Activated gamma-delta T cell (primary cell): Measurements from ENCODE around the gene MRPL20.
"Not testable (repeated sequence)": the region's sequence is repeated elsewhere in the genome, so short reads cannot be mapped to it uniquely, and the experiment has no call there.

Experiments used
- DNase-seq: peaks from one replicate; lab custom pipeline; 2025; lab: John Stamatoyannopoulos, UW

Gene MRPL20

GRCh38 chr1:1385339-1385738 is 21.8 kb downstream of the MRPL20 start:
- not testable (repeated sequence) for DNase-seq

GRCh38 chr1:1381294-1381693 is 25.8 kb downstream of the MRPL20 start:
- no peak for DNase-seq

GRCh38 chr1:1380860-1381259 is 26.2 kb downstream of the MRPL20 start:
- no peak for DNase-seq

- no peak for DNase-seq
Measured at GRCh38 chr1:1377540-1378205, 29.4 kb downstream of the MRPL20 start.

- no peak for DNase-seq
Measured at GRCh38 chr1:1376551-1377226, 30.4 kb downstream of the MRPL20 start.

GRCh38 chr1:1374929-1375662 is 32.0 kb downstream of the MRPL20 start, which contains the start of gene AURKAIP1:
AURKAIP1 (minus strand) TSS chr1:1375207; CDS start chr1:1374756, 451 bp downstream.
- peak; percentile 75 for DNase-seq

GRCh38 chr1:1374589-1374928 is 32.5 kb downstream of the MRPL20 start:
- DNase-seq = no peak

- DNase-seq = no peak
Measured at GRCh38 chr1:1373815-1374588, 33.1 kb downstream of the MRPL20 start.

GRCh38 chr1:1373051-1373814 is 33.9 kb downstream of the MRPL20 start:
- no peak for DNase-seq

GRCh38 chr1:1371746-1372711 is 35.1 kb downstream of the MRPL20 start:
- DNase-seq = peak; percentile 55

- DNase-seq = peak; percentile 68
Measured at GRCh38 chr1:1371364-1371745, 35.7 kb downstream of the MRPL20 start.

- no peak for DNase-seq
Measured at GRCh38 chr1:1370771-1371300, 36.3 kb downstream of the MRPL20 start.

GRCh38 chr1:1370094-1370493 is 37.0 kb downstream of the MRPL20 start:
- DNase-seq = not testable (repeated sequence)

- no peak for DNase-seq
Measured at GRCh38 chr1:1367315-1367714, 39.8 kb downstream of the MRPL20 start.

- no peak for DNase-seq
Measured at GRCh38 chr1:1366699-1367066, 40.4 kb downstream of the MRPL20 start.

GRCh38 chr1:1365875-1366698 is 41.0 kb downstream of the MRPL20 start:
- DNase-seq = no peak

- DNase-seq = no peak
Measured at GRCh38 chr1:1364266-1364665, 42.8 kb downstream of the MRPL20 start.

GRCh38 chr1:1361982-1362423 is 45.1 kb downstream of the MRPL20 start:
- DNase-seq = no peak
